RWPE2 (cell line): ENCODE results near the gene CHD1L.
"Not testable (repeated sequence)": the region's sequence is repeated elsewhere in the genome, so short reads cannot be mapped to it uniquely, and the experiment has no call there.

Experiments
- ATAC-seq: fragments of 200-7000 bp; cut with Tn5 transposase; 3 replicates; pipeline ENCODE4 v1.9.1; 2021; ENCODE audit warnings: low read depth
- DNase-seq: peaks from one replicate; pipeline ENCODE4 v3.0.0-alpha.2; 2020; ENCODE audit warnings: low spot score
- H3K27ac ChIP-seq: fragments of 450-650 bp; 2 replicates; pipeline ENCODE4 v1.5.1; 2017; ENCODE audit warnings: mild to moderate bottlenecking; ENCODE audit not compliant: poor library complexity, severe bottlenecking
- H3K27me3 ChIP-seq: fragments of 250-450 bp; sonication (Bioruptor Pico); 2 replicates; pipeline ENCODE4 v1.5.1; 2021; ENCODE audit warnings: mild to moderate bottlenecking, moderate library complexity; ENCODE audit not compliant: insufficient read depth, poor library complexity, severe bottlenecking
- H3K36me3 ChIP-seq: fragments of 250-450 bp; sonication (Bioruptor Pico); 2 replicates; pipeline ENCODE4 v1.5.1; 2020; ENCODE audit warnings: low read depth, mild to moderate bottlenecking, moderate library complexity
- H3K4me1 ChIP-seq: fragments of 250-450 bp; sonication (Bioruptor Pico); 2 replicates; pipeline ENCODE4 v1.5.1; 2021; ENCODE audit warnings: mild to moderate bottlenecking, moderate library complexity; ENCODE audit not compliant: insufficient read depth, poor library complexity, severe bottlenecking
- H3K4me3 ChIP-seq: fragments of 250-450 bp; sonication (Bioruptor Pico); 2 replicates; pipeline ENCODE4 v1.5.1; 2021; ENCODE audit warnings: mild to moderate bottlenecking, moderate library complexity; ENCODE audit not compliant: severe bottlenecking
- H3K9me3 ChIP-seq: fragments of 250-450 bp; sonication (Bioruptor Pico); 2 replicates; pipeline ENCODE4 v1.5.1; 2021; ENCODE audit warnings: mild to moderate bottlenecking, moderate library complexity; ENCODE audit not compliant: severe bottlenecking
- TF ChIP-seq, protein P1 (sequence below): fragments of 450-650 bp; IDR thresholded peaks from one replicate; pipeline ENCODE4 v1.5.1; 2017; ENCODE audit warnings: mild to moderate bottlenecking, moderate library complexity; ENCODE audit not compliant: poor library complexity, severe bottlenecking

Gene CHD1L

GRCh38 chr1:147216124-147216523, 26.4 kb upstream of the CHD1L start:
- Histone ChIP-seq H3K9me3 (no peaks in the 10 kb centered on the region), H3K36me3 (no peaks in the 10 kb centered on the region), H3K4me3 (no peak overlapping the region), H3K27me3 (no peaks in the 10 kb centered on the region), H3K27ac (no peak overlapping the region), H3K4me1 (no peaks in the 10 kb centered on the region)
- DNase-seq (no peak), ATAC-seq (no peak)
- TF ChIP-seq, protein P1, sequence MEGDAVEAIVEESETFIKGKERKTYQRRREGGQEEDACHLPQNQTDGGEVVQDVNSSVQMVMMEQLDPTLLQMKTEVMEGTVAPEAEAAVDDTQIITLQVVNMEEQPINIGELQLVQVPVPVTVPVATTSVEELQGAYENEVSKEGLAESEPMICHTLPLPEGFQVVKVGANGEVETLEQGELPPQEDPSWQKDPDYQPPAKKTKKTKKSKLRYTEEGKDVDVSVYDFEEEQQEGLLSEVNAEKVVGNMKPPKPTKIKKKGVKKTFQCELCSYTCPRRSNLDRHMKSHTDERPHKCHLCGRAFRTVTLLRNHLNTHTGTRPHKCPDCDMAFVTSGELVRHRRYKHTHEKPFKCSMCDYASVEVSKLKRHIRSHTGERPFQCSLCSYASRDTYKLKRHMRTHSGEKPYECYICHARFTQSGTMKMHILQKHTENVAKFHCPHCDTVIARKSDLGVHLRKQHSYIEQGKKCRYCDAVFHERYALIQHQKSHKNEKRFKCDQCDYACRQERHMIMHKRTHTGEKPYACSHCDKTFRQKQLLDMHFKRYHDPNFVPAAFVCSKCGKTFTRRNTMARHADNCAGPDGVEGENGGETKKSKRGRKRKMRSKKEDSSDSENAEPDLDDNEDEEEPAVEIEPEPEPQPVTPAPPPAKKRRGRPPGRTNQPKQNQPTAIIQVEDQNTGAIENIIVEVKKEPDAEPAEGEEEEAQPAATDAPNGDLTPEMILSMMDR, result no peak

GRCh38 chr1:147217141-147217540, 25.3 kb upstream of the CHD1L start:
- Histone ChIP-seq H3K27me3 (no peaks in the 10 kb centered on the region), H3K27ac (no peak overlapping the region), H3K4me3 (no peak overlapping the region), H3K4me1 (no peaks in the 10 kb centered on the region), H3K36me3 (no peaks in the 10 kb centered on the region), H3K9me3 (no peaks in the 10 kb centered on the region)
- DNase-seq (no peak), ATAC-seq (no peak)
- TF ChIP-seq, protein P1, result no peak

- Histone ChIP-seq H3K36me3 (no peaks in the 10 kb centered on the region), H3K9me3 (no peaks in the 10 kb centered on the region), H3K27ac (no peak overlapping the region), H3K27me3 (no peaks in the 10 kb centered on the region), H3K4me1 (no peaks in the 10 kb centered on the region), H3K4me3 (no peak overlapping the region)
- TF ChIP-seq, protein P1, result no peak
- ATAC-seq (no peak), DNase-seq (no peak)
Observed at GRCh38 chr1:147218606-147219005, 23.9 kb upstream of the CHD1L start.

GRCh38 chr1:147223740-147224615, 18.5 kb upstream of the CHD1L start:
- no peak overlapping the region for H3K4me3 ChIP-seq
- DNase-seq, result no peak
- H3K27me3 ChIP-seq, result no peaks in the 10 kb centered on the region
- TF ChIP-seq, protein P1, result no peak
- no peaks in the 10 kb centered on the region for H3K9me3 ChIP-seq
- no peak for ATAC-seq
- no peaks in the 10 kb centered on the region for H3K36me3 ChIP-seq
- H3K4me1 ChIP-seq, result no peaks in the 10 kb centered on the region
- no peak overlapping the region for H3K27ac ChIP-seq

DNA sequence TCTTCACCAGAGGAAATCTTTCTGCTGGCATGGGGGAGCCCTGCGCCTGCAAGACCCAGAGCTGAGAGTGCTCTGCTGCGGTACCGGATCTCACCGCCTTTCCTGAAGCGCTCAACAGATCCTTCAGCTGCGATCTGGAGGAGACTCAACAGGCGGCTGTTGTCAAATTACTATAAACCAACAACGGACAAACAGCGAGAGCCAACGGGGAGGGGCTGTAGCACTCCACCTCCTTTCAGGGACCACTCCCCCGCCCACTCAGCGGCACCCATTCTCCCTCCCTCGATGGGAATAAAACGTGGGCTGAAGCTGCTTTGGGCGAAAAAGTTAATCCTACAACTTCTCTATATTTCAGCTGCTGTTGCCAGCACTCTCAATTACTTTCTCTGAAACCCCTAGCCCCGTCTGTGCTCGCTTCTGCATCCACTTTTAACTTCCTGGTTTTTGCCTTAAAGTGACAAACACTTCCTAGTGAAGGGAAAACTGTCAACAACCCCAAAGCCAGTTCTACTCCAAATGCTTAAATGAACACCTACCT, 17.2 kb upstream of the CHD1L start, which contains the start of gene FMO5:
Gene FMO5, minus strand, starts transcription at position 147 of the 538 bp plus-strand sequence. CDS start 310 bp downstream, outside the sequence.
- Histone ChIP-seq H3K27me3 (no peaks in the 10 kb centered on the region), H3K27ac (no peak within 1 kb of the TSS), H3K9me3 (no peaks in the 10 kb centered on the region), H3K4me3 (peak within 1 kb of the TSS; percentile 34), H3K36me3 (no peaks in the 10 kb centered on the region), H3K4me1 (no peaks in the 10 kb centered on the region)
- DNase-seq, result no peak
- ATAC-seq, result peak; percentile 91
- TF ChIP-seq, protein P1, result no peak

DNA sequence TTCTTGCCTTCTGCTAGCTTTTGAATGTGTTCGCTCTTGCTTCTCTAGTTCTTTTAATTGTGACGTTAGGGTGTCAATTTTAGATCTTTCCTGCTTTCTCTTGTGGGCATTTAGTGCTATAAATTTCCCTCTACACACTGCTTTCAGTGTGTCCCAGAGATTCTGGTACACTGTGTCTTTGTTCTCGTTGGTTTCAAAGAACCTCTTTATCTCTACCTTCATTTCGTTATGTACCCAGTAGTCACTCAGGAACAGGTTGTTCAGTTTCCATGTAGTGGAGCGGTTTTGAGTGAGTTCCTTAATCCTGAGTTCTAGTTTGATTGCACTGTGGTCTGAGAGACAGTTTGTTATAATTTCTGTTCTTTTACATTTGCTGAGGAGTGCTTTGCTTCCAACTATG, 11.5 kb upstream of the CHD1L start:
- H3K9me3 ChIP-seq, H3K4me3 ChIP-seq, DNase-seq, H3K4me1 ChIP-seq, H3K36me3 ChIP-seq, ATAC-seq, H3K27ac ChIP-seq, H3K27me3 ChIP-seq: not testable (repeated sequence)

GRCh38 chr1:147233903-147234302, 8.6 kb upstream of the CHD1L start:
- not testable (repeated sequence) for H3K27ac ChIP-seq, H3K4me3 ChIP-seq, DNase-seq, ATAC-seq, H3K9me3 ChIP-seq, H3K4me1 ChIP-seq, H3K36me3 ChIP-seq, H3K27me3 ChIP-seq
